DOHH2 (cell line): ENCODE measurements around the gene FAM124A.

Experiments
- EZH2phosphoT487 ChIP-seq: fragments of 200-600 bp; sonication (generic); IDR thresholded peaks from 2 replicates; pipeline ENCODE4 v1.6.1; 2017; ENCODE audit warnings: borderline replicate concordance, mild to moderate bottlenecking, antibody characterized with exemption, low read length, moderate library complexity, mixed read lengths
- TF ChIP-seq, protein P1 (sequence below): fragments of 200-600 bp; sonication (generic); IDR thresholded peaks from one replicate; pipeline ENCODE4 v1.5.1; 2014; ENCODE audit warnings: antibody characterized with exemption, mild to moderate bottlenecking, low read depth, low read length; ENCODE audit not compliant: poor library complexity, severe bottlenecking

DNA sequence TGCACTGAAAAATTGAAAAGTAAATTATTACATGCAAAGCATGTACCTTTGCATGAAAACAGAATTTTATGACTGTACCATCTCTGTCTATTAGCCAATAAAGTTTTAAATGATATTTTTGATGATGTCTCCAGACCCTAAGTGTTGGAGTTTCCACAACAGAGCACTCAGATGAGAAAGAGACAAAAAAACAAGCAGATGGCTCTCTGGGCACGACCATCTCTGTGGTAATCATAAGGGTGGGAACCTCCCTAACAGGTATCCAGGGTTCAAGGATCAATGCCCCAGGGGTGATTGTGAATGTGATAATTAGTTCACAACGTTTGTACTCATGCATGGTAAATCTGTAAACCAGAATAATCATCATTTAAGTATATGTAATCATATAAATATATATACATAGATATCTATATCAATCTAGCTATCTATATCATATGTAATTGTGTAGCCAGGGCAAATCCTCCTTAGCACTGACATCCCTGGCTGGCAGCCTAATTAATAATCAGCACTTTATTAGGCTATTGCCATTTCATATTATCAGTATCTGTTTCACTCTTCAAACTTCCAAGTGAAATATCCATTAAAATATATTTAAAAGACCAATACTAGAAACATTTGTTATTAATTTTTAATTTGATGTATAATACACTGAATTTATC lies 41.2 kb upstream of the FAM124A start:
- TF ChIP-seq, protein P1, sequence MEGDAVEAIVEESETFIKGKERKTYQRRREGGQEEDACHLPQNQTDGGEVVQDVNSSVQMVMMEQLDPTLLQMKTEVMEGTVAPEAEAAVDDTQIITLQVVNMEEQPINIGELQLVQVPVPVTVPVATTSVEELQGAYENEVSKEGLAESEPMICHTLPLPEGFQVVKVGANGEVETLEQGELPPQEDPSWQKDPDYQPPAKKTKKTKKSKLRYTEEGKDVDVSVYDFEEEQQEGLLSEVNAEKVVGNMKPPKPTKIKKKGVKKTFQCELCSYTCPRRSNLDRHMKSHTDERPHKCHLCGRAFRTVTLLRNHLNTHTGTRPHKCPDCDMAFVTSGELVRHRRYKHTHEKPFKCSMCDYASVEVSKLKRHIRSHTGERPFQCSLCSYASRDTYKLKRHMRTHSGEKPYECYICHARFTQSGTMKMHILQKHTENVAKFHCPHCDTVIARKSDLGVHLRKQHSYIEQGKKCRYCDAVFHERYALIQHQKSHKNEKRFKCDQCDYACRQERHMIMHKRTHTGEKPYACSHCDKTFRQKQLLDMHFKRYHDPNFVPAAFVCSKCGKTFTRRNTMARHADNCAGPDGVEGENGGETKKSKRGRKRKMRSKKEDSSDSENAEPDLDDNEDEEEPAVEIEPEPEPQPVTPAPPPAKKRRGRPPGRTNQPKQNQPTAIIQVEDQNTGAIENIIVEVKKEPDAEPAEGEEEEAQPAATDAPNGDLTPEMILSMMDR: no peak
- no peak for TF ChIP-seq EZH2phosphoT487
